ENCODE data around the gene SF3B4. TPM values are rescaled to one million over a fixed set of nuclear protein-coding genes. Genes with fewer than 3 reads are reported as not detected.
"Not testable (repeated sequence)": the region's sequence is repeated elsewhere in the genome, so short reads cannot be mapped to it uniquely, and the experiment has no call there.

Gene SF3B4
- total RNA-seq, 1 donor: 13.4 TPM

DNA sequence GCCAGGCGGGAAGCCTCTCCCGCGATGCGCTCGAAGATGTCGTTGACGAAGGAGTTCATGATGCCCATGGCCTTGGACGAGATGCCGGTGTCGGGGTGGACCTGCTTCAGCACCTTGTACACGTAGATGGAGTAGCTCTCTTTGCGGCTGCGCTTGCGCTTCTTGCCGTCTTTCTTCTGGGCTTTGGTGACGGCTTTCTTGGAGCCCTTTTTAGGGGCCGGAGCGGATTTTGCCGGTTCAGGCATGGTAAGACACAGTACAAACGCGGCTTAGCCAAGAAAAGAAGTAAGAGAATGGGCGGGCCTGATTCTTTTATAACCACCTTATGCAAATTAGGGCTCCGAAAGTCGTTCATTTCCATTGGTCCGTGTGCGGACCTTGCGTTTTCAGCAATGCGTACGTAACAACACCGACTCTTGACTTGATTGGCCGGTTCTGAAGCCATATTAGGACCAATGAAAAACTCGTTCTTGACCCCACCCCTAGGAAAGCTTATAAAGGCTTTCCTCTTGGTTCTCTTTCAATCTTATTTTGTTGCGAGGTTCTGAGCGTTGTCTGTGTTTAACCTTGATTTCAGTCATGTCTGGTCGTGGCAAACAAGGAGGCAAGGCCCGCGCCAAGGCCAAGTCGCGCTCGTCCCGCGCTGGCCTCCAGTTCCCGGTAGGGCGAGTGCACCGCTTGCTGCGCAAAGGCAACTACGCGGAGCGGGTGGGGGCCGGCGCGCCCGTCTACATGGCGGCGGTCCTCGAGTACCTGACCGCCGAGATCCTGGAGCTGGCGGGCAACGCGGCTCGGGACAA, 41.0 kb downstream of the SF3B4 start:
- Histone ChIP-seq H2AFZ (ENCODE audit: low read length) (no peak overlapping the region), H4K20me1 (ENCODE audit: insufficient read depth, low read length) (no peaks in the 10 kb centered on the region), H3K79me2 (ENCODE audit: insufficient read depth, low read length) (peaks cover 26% of the 10 kb centered on the region), H3K4me2 (ENCODE audit: insufficient read depth, low read length) (peak overlapping the region; percentile 91), H3K9me3 (ENCODE audit: low read depth, low read length) (no peaks in the 10 kb centered on the region), H3K27ac (ENCODE audit: low read depth, low read length) (peak overlapping the region; percentile 94), H3K4me1 (ENCODE audit: insufficient read depth, low read length) (peaks cover 21% of the 10 kb centered on the region), H3K27me3 (ENCODE audit: insufficient read depth, low read length) (no peaks in the 10 kb centered on the region), H3K4me3 (ENCODE audit: insufficient read depth, low read length) (peak overlapping the region; percentile 80), H3K36me3 (ENCODE audit: insufficient read depth, low read length) (no peaks in the 10 kb centered on the region)
- TF ChIP-seq, protein P1, sequence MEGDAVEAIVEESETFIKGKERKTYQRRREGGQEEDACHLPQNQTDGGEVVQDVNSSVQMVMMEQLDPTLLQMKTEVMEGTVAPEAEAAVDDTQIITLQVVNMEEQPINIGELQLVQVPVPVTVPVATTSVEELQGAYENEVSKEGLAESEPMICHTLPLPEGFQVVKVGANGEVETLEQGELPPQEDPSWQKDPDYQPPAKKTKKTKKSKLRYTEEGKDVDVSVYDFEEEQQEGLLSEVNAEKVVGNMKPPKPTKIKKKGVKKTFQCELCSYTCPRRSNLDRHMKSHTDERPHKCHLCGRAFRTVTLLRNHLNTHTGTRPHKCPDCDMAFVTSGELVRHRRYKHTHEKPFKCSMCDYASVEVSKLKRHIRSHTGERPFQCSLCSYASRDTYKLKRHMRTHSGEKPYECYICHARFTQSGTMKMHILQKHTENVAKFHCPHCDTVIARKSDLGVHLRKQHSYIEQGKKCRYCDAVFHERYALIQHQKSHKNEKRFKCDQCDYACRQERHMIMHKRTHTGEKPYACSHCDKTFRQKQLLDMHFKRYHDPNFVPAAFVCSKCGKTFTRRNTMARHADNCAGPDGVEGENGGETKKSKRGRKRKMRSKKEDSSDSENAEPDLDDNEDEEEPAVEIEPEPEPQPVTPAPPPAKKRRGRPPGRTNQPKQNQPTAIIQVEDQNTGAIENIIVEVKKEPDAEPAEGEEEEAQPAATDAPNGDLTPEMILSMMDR (IDR thresholded peaks at IDR 0.05; ENCODE audit: extremely low read depth, low read depth, low read length): no peak
- DNase-seq (ENCODE audit: insufficient read length, low spot score, missing footprints): peak; percentile 95

DNA sequence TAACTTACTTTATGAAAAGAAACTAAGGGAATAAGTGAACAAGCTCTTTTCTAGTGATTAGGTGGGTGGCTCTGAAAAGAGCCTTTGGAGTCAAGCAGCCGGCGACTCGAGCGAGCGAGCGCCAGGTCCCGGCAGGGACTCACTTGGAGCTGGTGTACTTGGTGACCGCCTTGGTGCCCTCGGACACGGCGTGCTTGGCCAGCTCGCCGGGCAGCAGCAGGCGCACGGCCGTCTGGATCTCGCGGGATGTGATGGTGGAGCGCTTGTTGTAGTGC, 41.5 kb downstream of the SF3B4 start:
- H3K4me1 ChIP-seq (ENCODE audit: insufficient read depth, low read length): peaks cover 21% of the 10 kb centered on the region
- peak overlapping the region; percentile 94 for H3K27ac ChIP-seq (ENCODE audit: low read depth, low read length)
- peak overlapping the region; percentile 80 for H3K4me3 ChIP-seq (ENCODE audit: insufficient read depth, low read length)
- H3K36me3 ChIP-seq (ENCODE audit: insufficient read depth, low read length); H2AFZ ChIP-seq (ENCODE audit: low read length); H4K20me1 ChIP-seq (ENCODE audit: insufficient read depth, low read length); H3K27me3 ChIP-seq (ENCODE audit: insufficient read depth, low read length); H3K9me3 ChIP-seq (ENCODE audit: low read depth, low read length); DNase-seq (ENCODE audit: insufficient read length, low spot score, missing footprints): not testable (repeated sequence)
- H3K79me2 ChIP-seq (ENCODE audit: insufficient read depth, low read length): peaks cover 26% of the 10 kb centered on the region
- H3K4me2 ChIP-seq (ENCODE audit: insufficient read depth, low read length): peak overlapping the region; percentile 91

DNA sequence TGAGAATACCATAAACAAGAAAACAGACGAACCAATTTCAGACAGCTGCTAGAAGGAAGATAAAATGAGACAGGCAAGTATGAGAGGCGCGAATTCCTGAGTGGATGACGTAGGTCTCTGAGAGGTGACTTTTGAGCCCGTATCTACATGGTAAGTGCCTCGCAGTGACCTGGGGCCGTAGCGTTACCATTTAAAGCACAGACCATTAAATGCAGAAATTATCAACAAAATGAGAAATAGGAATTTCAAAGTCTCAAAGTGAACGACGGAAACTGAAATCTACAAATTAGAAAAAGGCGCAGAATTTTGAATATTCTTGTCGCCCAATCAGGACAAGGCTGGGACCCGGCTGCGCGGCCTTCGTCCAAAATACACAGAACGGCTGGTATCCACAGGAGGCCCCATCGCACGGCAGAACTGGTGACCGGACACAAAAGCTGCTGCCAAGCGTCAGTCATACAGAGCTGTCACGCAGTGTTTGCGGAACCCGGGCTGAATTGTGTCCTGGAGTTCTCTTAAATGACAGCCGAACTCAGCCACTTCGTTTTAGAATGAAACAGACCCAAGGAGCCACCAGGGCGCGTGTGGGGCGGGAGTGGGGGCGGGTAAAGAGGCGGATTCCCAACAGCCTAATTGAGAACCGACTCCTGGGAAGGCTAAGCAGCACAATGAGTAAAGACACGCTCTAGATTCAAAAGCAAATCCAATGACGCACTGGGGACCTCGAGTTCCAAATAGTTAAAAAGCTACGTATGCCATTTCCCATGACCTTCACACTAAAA, 42.1 kb downstream of the SF3B4 start:
- Histone ChIP-seq H3K36me3 (ENCODE audit: insufficient read depth, low read length) (no peaks in the 10 kb centered on the region), H3K4me3 (ENCODE audit: insufficient read depth, low read length) (peak overlapping the region; percentile 80), H4K20me1 (ENCODE audit: insufficient read depth, low read length) (no peaks in the 10 kb centered on the region), H3K27ac (ENCODE audit: low read depth, low read length) (peak overlapping the region; percentile 94), H2AFZ (ENCODE audit: low read length) (no peak overlapping the region), H3K4me2 (ENCODE audit: insufficient read depth, low read length) (peak overlapping the region; percentile 91), H3K4me1 (ENCODE audit: insufficient read depth, low read length) (peaks cover 21% of the 10 kb centered on the region), H3K9me3 (ENCODE audit: low read depth, low read length) (no peaks in the 10 kb centered on the region), H3K79me2 (ENCODE audit: insufficient read depth, low read length) (peaks cover 26% of the 10 kb centered on the region), H3K27me3 (ENCODE audit: insufficient read depth, low read length) (no peaks in the 10 kb centered on the region)
- TF ChIP-seq, protein P1 (IDR thresholded peaks at IDR 0.05; ENCODE audit: extremely low read depth, low read depth, low read length): no peak
- peak; percentile 87 for DNase-seq (ENCODE audit: insufficient read length, low spot score, missing footprints)

DNA sequence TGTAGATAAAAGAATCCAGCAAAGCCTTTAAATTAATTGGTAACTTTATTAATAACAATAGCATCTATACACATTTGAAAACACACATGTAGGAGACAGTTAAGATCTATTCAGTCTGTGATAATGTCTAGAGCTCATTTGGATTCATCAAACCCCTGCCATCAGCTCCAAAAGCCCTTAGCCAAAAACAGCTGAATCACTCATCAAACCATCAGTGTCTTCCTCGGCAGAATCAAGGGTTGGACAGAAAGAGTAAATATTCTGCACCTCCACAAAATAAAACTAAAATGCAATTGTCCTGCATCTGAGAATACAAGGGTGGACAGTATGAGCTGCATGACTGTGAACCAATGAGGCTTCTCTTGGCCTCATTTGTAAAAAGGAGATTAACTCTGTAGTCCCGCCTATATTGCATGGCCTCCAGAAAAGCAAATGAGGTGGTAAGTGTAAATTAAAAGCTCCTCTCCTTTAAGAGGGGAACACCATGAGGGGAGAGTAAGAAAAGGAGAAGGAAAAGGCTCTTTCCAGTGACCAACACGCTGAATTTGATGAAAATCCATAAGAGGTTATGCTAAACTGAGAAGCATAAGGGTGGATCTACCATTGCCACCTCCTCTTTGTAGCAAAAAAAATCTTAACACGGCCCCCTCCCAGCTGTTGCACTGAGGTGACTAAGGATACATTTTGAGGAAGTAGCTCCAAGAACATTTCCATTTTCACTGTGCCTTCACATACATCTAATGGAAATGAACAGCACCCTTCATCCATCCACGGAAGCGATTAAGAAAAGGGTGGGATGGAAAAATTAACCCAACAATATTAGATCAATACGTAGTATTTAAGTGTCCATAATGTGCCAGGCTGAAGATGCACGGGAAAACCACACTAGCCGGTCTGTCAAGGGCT, 42.9 kb downstream of the SF3B4 start:
- TF ChIP-seq, protein P1 (IDR thresholded peaks at IDR 0.05; ENCODE audit: extremely low read depth, low read depth, low read length): no peak
- peak overlapping the region; percentile 80 for H3K4me3 ChIP-seq (ENCODE audit: insufficient read depth, low read length)
- no peak for DNase-seq (ENCODE audit: insufficient read length, low spot score, missing footprints)
- H3K27me3 ChIP-seq (ENCODE audit: insufficient read depth, low read length): no peaks in the 10 kb centered on the region
- peaks cover 26% of the 10 kb centered on the region for H3K79me2 ChIP-seq (ENCODE audit: insufficient read depth, low read length)
- H3K27ac ChIP-seq (ENCODE audit: low read depth, low read length): peak overlapping the region; percentile 94
- no peaks in the 10 kb centered on the region for H3K9me3 ChIP-seq (ENCODE audit: low read depth, low read length)
- H3K36me3 ChIP-seq (ENCODE audit: insufficient read depth, low read length): no peaks in the 10 kb centered on the region
- H4K20me1 ChIP-seq (ENCODE audit: insufficient read depth, low read length): no peaks in the 10 kb centered on the region
- peak overlapping the region; percentile 91 for H3K4me2 ChIP-seq (ENCODE audit: insufficient read depth, low read length)
- peaks cover 21% of the 10 kb centered on the region for H3K4me1 ChIP-seq (ENCODE audit: insufficient read depth, low read length)
- H2AFZ ChIP-seq (ENCODE audit: low read length): no peak overlapping the region
